Astrocyte of the hippocampus (primary cell): ENCODE data around the gene EDRF1.

ENCODE experiments used
- DNase-seq: peaks from one replicate; pipeline ENCODE4 v3.0.0; 2011; ENCODE audit warnings: low read depth, low spot score

Gene EDRF1

GRCh38 chr10:125785791-125786190 lies 66.3 kb downstream of the EDRF1 start:
- DNase-seq = no peak

DNA sequence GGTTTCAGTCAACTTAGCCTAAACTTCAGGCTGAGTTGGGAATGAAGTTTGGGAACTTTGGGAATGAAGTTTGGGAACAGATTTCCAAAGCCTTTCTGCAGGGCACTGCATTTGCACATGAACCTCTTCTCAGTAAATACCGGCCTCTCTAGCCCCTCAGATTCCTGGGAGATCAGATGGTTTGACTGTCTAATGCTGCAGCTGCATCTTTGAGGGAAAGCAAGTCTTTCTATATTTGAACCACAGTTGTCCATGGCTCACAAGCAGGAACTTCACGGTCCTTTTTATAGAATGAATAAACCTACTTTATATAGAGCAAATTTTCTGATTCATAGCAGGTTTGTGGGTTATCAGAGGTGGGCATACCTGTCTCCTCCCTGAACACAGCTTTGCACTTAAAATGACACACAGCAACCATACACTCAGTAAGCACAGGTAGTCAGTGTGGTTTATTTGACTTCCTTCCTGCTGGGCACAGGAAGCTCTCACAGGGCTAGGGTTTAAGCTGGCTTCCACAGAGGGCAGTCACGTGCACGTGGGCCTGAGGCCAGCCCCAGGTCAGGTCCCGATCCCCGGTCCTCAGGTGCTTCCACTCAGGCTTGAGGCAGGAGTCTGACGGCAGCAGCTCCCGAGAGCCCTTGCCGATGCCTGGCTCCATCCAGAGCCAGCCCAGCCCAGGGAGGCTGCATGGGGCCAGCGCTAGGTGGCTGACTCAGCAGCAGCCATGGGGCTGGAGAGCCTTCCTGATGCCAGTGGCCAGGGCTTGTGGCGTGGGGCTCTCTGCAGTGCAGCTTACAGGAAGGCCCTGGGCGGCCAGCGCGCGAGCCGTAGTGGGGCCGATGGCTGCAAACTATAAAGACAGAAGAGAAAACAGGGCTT lies 68.9 kb downstream of the EDRF1 start:
- no peak for DNase-seq

DNA sequence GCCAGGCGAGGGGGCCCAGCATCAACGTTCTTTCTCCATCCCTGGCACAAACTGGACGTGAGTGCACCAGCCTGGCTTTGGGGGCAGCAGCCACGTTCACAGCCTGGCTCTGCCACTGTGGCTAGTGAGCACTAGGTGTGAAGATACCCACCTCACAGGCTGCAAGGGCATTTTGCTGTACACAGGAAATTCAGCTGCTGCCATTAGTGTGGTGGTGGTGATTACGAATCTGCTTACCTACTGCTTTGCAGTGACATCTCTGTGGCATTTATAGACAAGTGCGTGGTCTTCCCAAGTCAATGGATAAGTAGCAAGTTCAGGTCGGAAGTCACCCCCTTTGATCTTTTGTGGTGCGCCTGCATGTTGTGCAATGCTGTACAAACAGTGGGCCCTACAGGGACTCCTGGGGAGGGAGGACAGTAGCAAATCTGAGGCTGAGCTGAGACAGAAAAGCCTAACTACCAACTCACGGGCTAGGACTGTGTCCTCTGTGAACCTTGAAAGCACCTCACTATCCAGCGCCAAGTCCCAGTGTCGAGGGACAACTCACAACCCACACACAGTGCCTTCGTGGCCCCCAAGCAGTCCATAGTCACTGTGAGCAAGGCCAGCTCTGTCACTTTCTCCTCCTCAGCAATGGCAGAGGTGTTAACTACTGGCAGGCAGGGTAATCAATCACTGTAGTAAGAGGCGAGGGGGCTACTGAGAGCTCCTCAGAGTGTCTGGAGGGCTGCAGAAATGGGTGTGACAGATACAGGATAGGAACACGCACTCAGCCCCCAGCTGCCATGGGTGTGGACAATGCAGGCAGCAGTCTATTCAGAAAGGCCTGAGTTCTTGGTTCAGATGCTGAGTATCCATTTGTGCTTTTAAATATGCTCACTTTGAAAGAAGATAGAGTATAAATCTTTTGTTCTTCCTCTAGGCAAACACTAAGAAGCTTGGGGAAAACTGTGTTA lies 73.1 kb downstream of the EDRF1 start:
- DNase-seq = no peak

GRCh38 chr10:125795128-125795527 lies 75.6 kb downstream of the EDRF1 start:
- peak; percentile 12 for DNase-seq

DNA sequence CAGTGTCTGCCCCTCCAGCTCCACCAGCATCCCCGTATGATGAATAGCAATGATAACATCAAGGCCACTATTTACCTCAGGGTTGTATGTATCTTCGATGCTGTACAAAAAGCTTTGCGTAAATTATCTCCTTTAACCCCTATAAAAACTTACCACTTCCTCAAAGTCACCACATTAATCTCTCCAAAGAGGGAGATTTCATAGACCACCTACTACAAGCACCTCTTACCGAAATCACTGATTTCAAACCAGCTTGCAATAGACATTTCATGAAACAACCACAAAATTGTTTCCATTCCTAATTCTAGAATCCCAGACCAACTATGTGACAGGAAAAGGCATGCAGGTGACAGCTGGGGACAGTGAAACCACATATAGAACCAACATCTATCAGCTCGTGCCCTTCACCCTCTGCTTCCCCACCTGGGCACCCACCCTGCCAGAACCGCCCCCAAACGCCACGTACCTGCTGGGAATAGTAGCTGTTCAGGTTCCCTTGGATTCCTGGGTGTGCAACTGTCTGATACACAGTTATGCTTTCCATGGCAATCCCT lies 76.2 kb downstream of the EDRF1 start:
- DNase-seq = no peak

DNA sequence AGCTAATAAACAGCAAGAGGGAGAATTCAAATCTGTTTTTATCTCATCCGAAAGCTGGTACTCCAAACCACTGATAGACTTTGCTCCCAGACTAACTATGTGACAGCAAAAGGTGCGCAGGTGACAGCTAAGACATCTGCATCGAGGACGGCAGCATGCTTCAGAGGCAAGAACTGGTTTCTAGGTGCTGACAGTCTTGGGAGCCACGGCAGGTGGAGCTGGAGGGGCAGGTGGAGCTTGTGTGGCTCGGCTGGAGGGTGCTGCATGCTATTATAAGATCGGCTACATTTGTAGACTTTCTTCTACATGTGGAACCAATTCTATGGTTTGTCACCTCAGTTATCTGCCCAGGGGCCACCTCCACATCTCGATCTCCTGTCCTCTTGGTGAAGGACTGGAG lies 77.9 kb downstream of the EDRF1 start:
- DNase-seq = no peak

- no peak for DNase-seq
These were observed 78.6 kb downstream of the EDRF1 start for GRCh38 chr10:125797994-125798662.

DNA sequence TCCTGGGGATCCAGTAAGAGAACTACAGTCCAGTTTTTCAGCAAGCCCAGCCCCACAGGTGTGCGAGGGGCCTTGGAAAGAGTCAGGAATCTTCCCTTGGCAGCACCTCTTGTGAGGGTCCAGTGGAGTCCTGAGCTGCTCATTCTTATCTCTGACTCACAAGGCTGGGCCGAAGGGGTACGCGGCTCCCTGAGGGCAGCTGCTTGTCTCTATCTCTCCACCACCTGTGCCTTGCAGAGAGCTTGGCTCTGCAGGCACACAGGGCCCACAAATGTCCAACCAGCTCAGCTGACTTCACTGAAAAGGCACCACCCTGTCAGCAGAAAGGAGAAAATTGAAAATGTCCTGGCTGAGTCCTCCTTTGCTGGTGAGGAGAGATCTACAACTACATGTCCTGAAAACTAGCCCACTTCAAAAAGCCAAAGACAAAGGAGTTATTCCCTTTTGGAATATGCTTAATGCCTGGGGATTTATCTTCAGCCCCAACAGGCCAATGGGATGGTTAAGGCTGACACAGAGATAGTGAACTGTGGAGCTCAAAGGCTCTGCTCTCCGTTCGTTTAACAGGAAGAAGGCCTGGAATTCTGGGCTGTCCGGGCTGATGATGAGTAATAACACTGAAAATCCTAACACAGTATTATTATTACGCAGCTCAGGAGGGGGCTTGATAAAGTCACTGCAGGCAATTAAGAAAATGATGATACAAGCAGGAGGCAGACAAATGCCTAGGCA lies 80.1 kb downstream of the EDRF1 start:
- DNase-seq = no peak

- no peak for DNase-seq
These were observed 82.1 kb downstream of the EDRF1 start for GRCh38 chr10:125801574-125801973.

- no peak for DNase-seq
These were observed 82.6 kb downstream of the EDRF1 start for GRCh38 chr10:125802131-125802530.

DNA sequence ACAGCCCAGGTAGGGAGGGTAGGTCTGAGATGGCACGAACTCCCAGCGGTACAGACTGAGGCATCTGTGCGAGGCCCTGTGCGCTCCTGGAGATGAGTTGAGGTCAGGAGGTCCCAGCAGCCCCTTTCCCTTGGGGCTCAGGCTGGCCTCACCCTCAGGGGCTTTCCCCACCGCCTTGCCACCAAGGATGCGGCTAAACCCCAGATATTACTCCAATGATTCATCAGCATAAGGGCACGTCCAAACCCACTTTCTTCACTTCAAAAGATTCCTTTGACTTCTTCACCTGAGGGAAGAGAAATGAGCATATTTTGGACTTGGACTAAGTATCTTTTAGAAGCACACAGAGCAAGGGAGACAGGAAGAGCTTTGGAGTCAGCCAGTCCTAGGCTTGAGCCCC lies 83.2 kb downstream of the EDRF1 start:
- DNase-seq = no peak

- DNase-seq = no peak
These were observed 88.5 kb downstream of the EDRF1 start for GRCh38 chr10:125808047-125808446.

DNA sequence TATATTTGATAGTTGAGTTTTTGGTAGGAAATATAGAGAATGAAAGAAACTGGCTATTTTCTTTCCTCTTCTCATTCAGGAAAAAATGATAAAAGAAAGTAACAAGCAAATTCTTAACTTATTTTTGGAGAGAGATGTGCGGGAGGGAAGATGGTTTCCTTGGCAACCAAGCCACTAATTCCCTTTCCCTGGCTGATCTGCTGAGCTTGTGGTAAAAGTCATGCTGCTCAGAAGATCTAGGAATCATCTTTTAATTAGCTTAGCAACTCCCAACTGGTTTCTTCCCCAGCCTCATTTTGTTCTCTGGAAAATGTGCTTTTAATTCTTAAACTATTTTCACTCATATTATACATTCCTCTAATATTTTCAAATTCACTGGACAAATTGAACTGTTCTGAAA lies 91.7 kb downstream of the EDRF1 start:
- DNase-seq = no peak

- DNase-seq = peak; percentile 62
These were observed 92.7 kb downstream of the EDRF1 start for GRCh38 chr10:125812128-125812750.
